Activated gamma-delta T cell treated with Interleukin-2 at 50 U/mL for 16 hours (primary cell): Measurements from ENCODE around the gene PWWP2B.
"Not testable (repeated sequence)": the region's sequence is repeated elsewhere in the genome, so short reads cannot be mapped to it uniquely, and the experiment has no call there.

Experiments
- DNase-seq: peaks from one replicate; pipeline ENCODE4 v3.0.0-alpha.2; 2020

The PWWP2B gene

DNA sequence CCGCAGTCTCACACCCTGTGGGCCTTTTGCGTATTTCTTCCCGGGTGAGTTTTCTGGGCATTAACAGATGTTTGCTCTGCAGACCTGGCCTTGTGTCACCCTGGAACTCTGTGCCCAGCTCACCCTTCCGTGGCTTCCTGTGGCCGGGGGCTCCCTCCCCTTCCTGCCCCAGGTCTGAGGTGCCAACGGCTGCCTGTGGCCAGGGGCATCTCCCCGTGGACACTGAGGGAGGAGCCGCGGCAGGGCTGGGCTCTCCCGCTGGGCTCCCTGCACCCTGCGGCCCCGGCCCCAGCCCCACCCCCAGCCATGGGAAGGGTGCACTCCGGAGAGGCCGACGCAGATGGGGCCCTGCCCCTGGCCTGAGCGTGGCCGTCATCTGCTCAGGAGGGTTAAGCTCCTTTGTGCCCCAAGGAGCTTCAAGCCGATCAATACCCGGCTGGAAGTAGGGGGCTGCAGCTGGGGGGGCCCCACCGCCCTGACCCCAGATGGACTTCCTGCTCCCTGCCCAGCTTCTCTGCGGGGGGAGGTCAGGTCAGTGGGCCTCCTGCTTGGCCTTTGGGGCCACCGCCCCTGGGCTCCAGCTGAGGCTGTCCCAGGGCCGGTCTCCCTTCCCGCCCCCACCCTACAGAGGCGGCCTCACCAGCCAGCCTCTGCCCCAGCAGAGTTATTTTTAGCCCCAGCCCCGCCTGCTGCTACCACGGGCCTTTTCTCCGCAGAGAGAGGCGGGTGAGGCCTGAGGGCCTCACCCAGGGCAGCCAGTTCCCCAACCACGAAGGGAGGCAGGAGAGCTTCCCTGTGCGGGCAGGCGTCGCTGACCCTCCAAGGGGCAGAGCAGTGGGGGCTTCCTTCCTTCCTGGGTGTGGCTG is 24.2 kb downstream of the PWWP2B start:
- DNase-seq, result no peak

DNA sequence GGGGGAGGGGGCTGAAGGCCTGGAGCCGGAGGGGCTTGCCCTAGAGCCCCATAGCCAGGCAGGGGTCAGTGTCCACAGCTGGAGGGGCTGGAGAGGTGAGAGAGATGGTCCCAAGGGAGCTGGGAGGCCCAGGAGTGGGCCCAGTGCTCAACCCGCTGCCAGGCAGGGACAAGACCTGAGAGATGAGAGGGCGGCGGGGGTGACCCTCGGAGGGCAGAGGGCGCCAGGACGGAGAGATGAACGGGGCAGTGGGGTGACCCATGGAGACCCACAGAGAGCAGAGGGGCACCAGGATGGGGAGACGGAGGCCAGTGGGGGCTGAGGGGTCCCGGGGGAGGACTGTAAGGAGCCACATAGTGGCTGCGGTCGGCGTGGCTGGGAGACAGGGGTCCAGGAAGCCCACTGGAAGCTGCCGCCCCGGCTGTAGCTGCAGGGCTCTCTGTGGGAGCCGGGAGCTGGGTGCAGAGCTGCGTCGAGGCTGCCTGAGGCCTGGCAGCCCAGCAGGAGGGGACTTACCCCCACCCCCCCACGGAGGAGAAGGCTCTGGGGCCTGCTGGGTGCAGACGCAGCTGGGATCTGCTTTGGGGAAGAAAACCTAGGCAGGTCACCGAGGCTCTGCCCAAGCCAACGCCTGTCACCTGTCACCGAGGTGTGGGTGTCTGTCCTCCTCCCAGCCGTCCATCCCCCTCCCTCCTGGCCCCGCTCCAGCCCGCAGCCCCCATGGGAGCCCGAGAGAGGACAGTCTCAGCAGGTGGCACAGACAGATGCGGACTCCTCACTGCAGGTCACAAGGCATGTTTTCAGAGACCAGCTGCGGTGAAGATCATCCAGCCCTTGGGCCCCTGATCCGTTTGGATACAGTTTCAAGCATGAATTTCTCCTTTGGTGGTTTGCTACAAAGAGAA is 25.1 kb downstream of the PWWP2B start:
- DNase-seq, result no peak

DNA sequence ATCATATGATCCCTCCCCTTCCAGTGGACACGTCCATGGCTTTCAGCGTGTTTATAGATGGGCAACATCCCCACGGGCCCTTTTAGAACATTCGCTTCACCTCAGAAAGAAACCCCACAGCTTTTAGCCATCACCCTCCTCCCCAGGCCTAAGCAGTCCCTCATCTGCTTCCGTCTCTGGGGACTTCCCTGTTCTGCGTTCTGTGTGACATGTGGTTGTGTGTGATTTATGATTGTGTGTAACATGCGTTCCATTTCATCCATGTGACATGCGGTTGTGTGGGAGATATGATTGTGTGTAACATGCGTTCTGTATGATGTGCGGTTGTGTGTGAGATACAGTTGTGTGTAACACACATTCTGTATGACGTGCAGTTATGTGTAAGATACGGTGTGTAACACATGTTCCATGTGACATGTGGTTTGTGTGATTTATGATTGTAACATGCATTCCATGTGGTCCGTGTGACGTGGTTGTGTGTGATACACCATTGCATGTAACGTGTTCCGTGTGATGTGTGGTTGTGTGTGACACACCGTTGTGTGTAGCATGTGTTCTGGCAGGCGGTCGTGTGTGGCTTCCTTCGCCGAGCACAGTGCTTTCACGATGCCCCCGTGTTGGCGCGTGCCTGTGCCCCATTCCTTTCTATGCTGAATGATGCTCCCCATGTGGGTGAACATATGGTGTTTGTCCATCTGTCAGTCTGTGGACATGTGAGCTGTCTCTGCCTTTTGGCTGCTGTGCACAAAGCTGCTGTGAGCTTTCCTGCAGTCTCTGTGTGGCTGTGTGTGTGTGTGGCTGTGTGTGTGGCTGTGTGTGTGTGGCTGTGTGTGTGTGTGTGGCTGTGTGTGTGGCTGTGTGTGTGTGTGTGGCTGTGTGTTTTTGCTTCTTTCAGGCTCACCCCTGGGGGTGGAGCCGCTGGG is 26.2 kb downstream of the PWWP2B start:
- DNase-seq, result no peak

DNA sequence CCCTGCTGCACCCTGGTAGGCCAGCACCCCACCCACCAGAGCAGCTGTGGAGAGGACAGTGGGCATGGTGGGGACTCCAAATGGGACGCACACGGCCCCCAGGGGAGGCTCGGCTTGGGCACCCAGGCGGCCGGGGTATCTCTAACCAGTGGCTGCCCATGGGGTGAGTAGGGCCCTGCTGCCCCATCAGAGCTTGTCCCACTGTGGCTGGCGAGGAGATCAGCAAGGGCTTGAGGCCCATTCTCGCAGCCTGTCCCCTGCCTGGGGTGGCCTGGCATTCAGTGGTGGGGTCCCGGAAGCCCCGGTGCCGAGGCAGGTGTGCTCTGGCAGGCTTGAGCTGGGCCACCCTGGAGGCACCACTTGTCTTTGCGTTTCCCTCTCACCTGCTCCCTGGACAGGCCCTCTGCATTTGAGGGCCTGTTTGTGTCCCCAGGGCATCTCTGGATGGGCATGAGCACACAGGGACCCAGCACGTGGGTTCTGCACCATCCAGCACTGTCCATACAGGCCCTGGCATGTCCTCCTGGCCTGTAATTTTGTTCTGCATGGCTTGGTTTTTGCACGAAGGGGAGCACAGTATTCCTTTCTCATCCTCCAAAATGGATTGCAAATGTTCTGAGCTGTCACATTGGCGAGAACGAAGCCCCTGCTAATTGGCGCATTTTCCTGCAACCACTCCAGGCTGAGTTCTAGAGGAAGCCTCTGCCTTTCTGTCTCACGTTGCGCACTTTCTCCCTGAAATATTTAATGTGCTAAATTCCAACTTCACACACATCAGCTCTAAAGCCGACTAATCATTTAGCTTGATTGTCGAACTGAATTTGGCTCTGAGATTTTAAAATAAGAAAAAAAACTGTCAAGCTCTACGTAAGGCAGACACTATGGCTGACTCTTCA is 27.2 kb downstream of the PWWP2B start:
- DNase-seq, result no peak

DNA sequence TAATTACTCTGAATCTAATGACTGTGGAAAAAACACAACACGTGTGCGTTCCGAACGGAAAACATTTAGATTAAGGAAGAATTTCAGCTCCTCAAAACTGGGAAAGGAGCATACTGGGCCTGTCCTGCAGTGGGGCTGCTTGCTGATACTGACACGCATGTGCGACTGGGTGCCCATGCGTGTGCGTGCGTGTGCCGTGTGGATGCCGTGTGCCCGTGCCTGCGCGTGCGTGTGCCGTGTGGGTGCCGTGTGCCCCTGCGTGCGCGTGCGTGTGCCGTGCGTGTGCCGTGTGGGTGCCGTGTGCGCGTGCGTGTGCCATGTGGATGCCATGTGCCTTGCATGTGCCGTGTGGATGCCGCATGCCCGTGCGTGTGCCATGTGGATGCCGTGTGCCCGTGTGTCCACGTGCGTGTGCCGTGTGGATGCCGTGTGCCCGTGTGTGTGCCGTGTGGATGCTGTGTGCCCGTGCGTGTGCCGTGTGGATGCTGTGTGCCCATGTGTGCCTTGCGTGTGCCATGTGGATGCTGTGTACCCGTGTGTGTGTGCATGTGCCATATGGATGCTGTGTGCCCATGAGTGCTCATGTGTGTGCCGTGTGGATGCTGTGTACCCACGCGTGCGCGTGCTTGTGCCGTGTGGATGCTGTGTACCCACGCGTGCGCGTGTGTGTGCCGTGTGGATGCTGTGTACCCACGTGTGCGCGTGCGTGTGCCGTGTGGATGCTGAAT is 28.2 kb downstream of the PWWP2B start:
- no peak for DNase-seq

DNA sequence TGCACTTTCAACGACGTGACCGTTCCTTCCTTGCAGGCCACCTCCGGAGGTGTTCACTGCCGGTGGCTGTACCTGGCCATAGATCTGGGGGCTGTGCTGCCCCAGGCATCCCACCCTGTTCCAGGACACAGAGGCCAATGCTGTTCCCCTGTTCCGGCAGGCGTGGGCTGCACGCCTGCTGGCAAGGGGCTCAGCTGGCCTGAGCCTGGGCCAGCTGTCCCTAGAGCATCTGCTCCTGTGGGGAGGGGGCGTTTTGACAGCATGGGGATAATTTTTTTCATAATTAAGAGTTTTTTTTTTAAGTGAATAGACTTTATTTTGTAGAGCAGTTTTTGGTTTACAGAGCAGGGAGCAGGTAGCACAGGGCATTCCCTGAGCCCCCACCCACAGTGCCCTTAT is 28.8 kb downstream of the PWWP2B start:
- DNase-seq, result no peak

DNA sequence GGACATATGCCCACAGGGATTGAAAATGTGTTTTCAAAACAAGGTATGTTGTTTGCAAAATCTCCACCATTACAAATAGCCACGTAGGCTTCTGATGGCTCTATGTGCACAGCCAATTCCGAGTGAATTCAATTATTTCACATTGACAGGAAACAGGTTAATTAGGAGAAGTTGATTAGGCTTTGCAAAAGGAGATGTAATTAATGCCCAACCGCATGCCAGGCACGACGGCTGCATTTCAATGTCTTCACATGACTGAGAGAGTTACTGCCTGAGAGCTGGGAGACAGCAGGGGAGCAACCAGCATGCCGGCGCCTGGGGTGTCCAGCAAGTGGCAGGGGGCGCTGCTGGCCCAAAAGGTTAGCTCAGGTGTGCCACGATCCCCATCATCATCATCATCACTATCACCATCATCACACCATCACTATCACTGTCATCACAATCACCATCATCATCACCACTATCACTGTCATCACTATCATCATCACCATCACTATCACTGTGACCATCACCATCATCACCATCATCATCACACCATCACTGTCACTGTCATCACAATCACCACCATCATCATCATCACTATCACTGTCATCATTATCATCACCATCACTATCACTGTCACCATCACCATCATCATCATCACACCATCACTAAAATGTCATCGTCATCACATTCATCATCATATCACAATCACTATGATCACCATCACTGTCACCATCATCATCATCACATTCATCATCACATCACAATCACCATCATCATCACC is 30.2 kb downstream of the PWWP2B start:
- DNase-seq, result no peak

DNA sequence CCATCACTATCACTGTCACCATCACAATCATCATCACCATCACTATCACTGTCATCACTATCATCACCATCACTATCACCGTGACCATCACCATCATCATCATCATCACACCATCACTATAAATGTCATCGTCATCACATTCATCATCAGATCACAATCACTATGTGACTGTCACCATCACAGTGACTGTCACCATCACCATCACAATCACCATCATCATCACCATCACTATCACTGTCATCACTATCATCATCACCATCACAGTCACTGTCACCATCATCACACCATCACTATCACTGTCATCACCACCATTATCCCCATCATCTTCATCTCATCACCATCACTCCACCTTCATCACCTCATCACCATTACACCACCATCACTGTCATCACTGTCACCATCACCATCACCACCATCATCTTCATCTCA is 31.0 kb downstream of the PWWP2B start:
- DNase-seq, result no peak

DNA sequence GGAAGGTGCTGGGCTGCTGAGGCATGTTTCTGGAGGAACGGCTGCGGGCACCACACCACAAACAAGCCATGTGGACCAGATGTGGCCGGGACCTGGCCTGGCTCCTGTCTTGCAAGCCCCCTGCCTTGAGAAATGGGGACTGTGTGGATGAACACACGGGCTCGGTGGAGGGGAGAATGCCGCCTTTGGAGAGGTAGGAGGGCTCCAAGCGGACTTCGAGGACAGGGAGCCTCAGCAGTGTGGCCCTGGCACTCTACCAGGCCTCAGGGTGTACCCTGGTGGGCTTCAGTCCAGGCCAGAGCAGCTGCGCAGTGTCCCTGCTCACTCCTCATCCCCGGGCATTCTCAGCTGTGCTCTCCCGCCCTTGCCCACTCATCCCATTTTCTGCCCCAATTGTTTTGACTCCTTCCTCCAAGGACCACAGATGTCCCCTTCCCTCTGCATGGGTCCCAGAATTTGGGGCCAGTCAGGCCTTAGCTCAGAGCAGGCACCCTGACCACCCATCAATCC is 31.5 kb downstream of the PWWP2B start:
- DNase-seq, result no peak

DNA sequence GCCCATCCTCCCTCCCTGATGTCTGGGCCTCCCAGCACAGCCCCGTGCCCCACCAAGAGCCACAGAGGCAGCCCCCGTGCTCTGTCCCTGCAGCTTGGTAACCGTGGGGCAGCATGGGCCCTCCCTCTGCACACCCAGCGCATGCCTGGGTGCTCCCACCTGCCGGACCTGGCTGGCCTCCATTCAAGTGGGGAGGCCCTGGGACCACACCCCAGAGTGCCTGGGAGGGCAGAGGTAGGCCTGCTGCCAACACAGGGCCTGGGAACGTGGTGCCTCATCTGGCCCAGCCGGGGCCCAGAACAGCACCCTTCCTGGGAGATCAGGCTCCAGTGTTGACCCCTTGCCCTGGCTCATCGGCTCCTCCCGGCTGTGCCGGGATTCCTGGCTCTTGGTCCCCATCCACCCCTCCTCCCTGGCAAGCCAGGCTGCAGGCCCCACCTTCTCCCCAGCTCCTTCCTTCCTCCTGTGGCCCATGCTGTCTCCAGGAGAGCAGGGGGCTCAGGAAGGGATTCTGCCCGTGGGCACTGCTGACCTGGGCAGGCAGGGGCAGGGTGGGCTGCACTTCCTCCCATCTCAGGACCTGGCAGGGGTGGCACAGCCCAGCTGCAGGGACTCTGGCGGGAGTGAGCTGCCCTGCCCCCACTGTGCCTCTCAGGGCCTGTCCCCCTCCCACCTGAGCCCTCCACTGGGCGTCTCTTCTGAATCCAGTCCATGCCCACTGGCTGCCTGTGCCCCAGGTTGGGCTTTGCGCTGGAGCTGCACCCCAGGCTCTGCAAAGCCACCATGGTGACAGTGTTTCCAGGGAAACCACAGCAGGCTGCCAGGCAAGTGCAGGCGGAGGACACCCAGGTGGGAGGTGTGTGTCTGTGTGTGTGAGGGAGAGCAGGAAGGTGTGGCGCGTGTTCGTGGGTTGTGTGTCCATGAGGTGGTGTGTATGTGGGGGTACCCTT is 32.6 kb downstream of the PWWP2B start:
- DNase-seq, result no peak

DNA sequence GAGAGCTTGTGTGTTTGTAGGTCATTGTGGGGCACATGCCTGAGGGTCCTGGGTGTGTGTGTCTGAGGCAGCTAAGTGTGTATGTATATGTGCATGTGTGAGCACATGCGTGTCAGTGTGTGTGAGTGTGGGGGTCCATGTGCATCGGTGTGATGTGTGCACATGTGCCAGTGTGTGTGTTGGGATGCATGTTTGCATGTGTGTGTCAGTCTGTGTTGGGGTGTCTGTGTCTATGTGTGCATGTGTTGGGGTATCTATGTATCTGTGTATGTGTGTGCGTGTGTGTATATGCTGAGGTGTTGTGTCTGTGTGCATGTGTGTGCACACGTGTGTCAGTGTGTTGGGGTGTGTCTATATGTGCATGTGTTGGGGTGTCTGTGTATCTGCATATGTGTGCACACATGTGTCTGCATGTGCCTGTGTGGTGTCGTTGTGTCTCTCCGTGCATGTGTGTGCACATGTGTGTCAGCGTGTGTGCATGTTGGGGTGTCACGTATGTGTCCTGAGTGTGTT is 33.3 kb downstream of the PWWP2B start:
- DNase-seq, result no peak

DNA sequence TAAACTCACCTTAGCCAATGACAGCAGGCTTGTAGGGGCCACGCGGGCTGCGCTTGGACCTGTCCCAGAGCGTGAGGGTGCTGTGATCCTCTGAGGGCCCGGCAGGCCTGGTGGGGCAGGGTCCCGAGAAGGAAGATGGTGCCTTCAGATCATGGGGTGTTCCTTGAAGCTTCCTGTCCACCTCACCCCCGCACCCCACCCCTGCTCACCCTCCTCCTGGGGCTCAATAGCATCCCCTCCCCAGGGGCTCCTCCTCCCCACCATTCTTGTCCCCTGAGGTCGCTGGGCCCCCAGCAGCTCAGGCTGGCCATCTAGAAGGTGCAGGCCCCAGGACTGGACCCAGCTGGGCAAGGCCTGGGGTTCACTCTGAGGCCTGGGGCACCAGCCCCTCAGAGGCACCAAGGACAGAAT is 33.9 kb downstream of the PWWP2B start:
- no peak for DNase-seq

DNA sequence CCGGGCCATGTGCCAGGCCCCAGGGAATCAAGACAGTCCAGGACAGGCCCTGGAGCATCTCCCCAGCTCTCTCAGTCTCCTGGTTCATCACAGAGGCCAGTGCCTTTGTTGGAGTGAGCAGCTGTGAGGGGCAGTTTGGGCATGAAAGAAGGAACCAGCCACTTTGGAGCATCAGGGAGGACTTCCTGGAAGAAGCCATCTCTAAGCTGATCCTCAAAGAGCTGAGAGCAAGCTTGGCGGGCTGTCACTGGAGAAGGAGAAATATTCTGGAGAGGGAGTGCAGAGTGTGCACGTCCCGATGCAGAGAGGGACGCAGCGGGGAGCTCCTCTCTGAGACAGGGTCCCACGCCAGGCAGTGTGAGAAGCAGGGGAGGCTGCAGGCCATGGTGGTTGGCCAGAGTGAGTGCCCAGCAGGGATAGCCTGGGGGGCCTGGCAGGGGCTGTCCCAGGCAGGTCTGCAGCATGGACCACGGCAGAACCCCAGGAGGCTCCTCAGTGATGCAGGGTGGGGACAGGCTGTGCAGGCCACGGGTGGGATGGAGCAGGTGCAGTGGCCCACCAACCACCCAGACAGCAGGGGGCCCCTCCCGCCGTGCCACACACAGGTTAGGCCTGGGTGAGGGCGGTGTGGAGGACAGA is 34.7 kb downstream of the PWWP2B start:
- no peak for DNase-seq

DNA sequence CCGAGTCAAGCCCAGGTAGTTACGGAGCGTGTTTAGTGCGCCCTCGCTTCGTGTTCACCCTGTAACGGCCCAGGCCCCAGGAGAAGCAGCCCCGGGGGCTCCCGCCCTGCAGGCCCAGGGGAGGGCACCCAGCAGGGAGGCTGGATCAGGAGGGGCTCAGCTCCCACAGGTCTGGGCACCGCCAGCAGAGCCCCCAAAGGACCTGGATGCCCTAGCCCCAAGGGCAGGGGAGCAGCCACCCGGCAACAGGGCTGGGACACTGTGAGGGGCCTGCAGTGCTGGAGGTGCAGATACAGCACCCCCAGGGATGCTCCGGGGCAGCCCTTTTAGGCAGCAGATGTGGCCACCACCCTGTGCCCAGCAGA is 35.2 kb downstream of the PWWP2B start:
- DNase-seq, result no peak

DNA sequence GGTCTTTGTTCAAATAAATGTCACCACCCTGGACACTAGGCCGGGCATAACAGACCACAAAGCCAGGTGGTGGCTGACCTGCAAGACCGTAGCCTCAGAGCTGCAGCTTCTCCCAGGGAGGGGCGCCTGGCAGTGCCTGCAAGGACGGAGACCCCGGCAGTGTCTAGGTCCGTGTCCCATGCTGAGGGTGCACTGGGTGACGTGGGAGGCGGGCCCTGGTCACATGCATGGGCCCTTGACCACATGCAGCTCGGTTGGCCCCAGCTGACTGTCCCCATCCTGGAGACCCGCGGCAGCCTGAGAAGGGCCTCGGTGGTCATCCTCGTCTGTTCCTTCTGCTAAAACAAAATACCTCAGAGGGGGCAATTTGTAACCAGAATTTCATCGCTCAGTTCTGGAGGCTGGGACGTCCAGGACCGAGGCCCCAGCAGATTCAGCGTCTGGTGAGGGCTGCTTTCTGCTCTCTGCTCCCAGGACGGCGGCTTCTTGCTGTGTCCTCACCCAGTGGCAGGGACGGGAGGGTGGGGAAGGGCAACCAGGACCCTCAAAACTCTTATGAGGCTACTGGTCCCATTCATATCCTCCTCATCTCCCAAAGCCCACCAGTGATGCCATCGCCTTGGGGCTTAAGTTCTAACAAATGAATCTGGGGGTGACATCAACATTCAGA is 36.8 kb downstream of the PWWP2B start:
- no peak for DNase-seq

DNA sequence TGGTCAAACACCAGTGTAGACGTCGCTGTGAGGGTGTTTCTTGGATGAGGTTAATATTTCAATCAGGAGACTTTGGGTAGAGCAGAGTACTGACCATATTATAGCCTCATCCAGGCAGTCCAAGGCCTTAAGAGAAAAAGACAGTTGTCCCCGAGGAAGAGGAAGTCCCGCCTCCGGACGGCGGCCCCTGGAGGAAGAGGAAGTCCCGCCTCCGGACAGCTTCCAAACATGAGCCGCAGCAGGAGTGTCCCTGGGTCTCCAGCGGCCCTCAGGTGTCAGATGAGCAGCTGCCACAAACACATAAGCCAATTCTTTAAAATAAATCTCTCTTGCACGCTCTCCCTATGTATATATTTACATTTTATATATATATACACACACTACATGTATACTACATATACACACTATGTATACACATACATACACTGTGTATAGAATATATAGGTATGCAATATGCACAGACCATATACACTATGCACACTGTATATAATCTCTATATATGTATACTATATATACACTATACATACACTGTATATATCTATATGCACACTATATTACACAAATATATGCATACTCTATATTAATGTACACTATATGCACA is 37.5 kb downstream of the PWWP2B start:
- peak; percentile 54 for DNase-seq

DNA sequence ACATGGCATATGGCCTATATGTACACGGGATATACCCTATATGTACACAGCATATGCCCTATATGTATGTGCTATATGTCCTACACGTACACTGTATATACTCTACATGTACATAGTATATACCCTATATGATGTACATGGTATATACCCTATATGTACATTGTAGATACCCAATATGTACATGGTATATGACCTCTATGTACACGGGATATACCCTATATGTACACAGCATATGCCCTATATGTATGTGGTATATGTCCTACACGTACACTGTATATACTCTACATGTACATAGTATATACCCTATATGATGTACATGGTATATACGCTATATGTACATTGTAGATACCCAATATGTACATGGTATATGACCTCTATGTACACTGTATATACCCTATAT is 38.3 kb downstream of the PWWP2B start:
- DNase-seq, result not testable (repeated sequence)
